GM18526 (cell line): ENCODE measurements around the gene PARM1.

Experiments used
- POLR2A ChIP-seq: IDR thresholded peaks from 3 replicates; pipeline ENCODE4 v1.6.1; 2011; ENCODE audit not compliant: insufficient read length; ENCODE audit errors: extremely low read depth

Gene PARM1

DNA sequence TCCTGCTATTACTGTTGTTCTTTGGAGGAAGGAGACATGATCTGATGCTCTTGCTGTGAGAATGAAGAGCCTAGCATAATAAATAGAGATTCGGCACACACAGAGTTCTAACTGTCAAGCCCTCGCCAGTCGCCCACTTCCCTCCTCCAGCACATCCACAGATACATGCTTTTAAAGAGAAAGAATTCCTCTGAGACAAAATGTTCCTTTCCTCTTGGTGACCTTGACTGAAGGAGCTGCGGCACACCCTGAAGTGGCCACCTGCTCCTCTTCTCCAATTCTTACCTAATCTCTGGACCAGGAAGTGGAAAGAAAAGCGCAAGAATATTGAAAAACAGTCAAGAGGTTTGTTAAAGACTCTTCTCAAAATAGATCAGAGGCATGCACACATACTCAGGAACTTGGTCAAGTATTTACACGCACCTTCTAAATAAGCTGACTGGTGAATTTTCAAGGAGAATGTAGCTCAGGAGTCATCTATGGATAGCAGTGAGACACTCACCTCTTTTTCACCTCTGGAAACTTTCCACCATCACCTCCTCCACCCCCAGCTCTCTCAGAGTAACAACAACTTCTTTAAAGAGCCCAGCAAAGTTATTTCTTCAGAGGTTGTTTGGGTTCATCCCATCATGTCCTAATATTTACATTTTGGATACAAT, 95.4 kb downstream of the PARM1 start:
- TF ChIP-seq POLR2A: no peak

DNA sequence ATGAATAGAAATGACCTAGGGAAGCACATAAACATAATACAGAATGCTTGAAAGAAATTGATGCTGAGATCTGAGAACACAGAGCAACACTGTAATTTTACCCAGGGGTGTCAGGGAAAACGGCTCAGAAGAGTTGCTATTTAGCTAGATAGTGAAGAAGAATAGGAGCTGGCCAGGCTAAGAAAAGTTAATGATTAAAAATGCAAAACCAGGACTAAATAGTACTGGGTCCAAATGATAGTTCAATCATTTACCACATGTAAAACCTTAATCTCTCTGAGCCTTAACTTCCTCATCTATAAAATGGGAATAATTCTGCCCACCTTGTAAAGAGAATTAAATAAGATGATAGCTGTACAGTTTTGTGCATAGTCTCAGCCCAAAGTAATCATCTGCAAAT, 97.1 kb downstream of the PARM1 start:
- TF ChIP-seq POLR2A: no peak

DNA sequence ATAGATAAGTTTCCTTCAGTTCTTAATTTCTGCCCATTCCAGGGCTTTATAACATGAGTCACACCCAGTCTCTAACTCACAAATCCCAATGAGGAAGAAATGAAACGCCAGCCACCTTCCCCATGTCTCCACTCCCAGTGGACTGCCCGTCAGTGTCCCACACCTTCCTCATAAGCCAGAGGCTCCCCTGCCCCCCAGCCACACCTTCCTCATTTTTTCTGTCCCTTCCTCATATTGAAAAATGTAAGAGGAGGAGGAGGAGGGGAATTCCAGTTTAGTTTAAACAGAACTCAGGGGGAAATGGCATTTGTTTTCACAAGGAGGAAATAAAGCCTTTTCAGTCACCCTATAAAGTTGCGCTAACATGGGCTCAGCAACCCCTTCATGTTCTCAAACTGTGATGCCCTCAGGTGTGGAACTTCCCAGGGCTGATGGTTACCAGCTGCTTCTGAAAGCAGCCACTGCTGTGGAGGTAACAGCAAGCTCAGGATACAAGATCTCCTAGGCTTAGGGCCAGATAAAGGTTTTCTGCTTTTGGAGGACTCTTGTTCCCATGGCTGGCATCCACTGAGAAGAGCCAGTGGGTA, 97.8 kb downstream of the PARM1 start:
- TF ChIP-seq POLR2A: no peak

DNA sequence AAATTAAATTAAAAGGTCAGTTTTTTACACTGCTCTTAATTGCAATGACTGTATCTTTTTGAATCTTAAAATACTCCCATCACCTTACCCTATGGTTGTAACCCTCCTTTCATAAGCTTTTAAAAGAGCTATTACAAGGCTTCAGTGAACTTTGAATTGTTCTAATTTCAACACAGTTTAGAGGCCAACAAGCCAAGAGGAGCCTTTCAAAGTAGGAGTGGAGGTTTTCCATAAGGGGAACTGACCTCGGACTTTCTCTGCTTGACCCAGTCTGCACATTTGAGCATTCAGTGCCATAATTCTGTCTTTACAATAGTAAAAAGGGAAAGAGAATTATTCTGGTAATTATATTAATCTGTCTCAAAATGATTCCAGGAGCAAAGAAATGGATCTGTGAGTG, 98.9 kb downstream of the PARM1 start:
- no peak for TF ChIP-seq POLR2A

DNA sequence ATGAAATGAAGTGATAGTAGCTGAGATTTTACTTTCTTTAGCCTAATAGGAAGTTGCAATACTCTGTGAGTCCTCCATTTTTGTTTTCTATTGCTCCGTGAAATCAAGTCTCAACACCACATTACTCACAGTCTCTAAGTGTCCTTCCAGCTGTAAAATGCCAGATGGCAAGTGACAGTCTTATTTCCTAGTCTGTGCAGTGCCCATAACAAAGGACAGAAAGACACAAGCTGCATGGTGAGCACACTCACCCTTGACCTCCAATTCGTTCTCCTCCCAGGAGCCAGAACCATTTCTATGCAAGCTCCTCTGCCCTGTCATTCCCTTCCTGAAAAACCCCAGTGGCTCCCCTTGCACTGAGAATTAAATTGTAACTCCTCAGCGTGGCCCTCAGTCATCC, 101.6 kb downstream of the PARM1 start:
- TF ChIP-seq POLR2A: no peak

DNA sequence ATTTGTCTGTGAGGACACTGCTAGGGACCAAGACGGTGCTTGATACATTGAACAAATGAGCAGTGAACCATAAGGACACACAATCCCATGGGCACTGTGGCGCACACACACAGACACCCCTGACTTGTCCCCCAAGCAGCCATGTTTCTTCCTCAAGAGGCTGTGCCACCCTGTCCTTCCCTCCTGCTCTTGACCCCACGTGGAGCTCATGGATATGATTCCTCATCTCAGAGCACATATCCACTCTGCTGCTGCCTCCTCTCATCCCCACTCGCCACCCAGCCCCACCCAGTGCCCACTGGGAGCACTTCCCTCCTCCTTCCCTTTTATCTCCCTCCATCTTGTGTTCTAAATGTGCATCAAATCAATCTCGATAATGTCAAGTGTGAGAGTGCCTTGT, 102.4 kb downstream of the PARM1 start:
- TF ChIP-seq POLR2A: no peak

DNA sequence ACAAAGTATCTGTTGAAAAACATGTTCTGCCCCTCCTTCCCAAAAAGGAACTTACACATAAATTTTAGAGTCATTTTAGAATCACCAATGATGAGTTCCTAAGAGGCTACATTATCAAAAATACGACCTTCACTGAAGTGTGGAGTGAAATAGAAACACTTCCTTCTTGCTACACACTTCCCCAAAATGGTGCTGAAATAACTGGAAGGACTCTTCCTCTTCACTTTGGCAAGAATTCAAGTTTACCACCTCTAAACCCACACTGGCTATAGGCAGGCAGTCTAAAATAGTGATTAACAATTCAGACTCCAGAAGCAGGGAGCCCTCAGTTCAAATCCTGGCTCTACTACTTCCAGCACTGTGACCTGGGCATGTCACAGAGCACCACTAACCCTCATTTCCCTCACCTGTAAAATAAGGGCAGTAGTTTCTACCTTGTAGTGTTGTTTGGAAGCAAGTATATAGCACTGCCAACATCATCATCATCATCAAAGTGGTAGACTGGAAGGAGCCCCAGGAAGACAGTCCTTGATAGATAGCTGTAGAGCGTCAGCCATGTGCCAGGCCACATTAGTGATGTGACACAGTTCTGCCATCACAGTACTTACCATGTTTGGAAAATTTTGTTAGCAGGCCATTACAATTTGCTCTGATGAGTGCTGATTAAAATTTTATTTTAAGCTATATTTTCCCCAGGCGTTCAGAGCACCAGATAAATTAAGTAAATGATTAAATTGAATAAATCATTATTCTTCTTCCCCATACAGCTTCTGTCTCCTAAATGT, 103.3 kb downstream of the PARM1 start:
- no peak for TF ChIP-seq POLR2A

DNA sequence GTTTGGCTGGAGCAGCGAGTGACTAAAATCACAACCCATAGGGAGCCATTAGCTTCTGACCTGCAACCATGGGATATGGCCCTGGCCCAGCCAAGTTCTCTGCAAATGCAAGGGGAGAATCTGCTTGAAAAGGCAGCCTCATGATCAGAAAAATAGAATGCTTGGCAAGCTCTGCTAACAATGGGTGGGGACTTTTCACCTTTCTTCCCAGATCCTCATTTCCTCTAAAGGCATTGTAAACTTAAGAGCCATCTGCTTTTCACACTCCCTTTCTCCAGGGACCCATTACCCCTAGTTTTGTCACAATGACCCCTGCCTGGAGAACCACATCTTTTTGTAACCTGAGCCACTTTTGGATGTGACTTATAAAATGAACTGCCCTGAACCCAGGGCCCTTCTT, 104.3 kb downstream of the PARM1 start:
- no peak for TF ChIP-seq POLR2A

DNA sequence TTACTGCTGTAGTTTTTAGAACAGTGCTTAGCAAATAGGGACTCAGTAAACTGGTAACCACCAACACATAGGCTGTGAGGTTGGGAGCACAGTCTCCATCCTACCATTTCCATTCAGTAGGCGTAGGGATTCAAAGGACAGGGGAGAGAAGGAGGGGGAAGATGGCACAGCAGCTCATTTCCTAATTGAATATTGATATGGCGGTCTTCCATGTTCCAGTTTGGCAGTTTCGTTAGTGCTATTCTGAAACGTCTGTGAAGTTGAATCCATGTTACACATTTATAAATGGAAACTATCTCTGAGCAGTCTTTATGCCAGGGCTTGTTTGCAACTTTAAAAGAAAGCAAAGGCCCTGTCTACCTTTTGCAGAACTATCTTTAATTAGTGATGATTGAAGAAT, 105.5 kb downstream of the PARM1 start:
- TF ChIP-seq POLR2A: no peak

DNA sequence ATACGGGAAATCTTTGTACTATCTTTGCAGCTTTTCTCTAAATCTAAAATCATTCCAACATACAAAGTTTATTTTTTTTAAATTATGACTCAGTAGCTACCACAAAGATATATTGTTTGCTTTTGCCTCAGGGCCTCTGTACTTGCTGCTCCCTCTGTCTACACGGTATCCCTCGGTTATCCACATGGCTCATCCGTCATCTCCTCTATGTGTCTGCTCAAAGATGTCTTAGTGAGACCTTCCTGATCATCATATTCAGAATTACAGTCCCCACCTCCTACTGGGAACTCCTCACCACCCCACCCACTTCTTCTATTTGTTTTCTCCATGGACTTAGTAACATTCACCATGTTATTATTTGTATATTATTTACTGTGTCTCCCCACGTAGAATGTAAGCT, 107.8 kb downstream of the PARM1 start:
- no peak for TF ChIP-seq POLR2A

DNA sequence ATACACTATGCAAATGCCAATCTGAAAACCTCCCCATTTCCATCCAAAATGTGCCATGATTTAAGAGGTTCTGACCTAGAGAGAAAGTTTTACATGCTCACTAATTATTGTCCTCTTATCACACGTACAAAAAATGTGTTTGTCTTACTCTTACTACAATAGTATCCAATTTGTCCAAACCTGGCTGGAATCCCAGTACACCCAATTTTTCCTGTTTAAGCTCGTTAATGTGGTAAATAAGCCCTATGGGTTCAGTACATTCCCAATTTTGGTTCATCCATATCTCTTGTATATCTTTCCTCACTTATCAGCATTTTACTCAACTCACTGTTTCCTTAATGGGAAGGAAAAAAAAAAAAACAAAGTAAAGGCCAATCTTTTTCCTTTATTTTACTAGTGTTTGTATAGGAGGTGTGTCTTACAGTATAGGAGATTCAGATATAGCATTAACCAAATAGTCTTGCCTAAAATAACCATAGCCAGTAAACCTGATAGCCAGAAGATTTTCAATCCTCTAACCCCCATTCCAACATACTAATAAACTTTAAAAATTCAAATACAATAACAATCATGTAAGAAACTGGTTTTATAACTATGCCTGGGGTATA, 109.8 kb downstream of the PARM1 start:
- TF ChIP-seq POLR2A: no peak

DNA sequence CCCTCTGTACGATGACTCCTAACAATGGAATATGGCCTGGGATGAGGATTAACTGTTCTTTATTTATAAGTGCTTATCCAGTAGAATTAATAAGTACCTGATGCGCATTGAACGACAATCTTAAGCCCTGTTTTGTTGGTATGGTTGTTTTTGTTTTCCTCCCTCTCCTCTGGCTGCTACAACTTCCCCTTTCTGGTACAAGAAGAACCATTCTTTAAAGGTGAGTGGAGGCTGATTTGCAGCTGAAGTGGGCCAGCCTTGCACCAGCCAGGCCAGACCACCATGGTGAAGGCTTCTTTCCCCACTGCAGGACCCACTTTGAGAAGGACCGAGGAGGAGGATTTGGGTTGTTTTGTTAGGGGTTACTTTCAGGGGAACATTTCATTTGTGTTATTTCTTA, 113.3 kb downstream of the PARM1 start:
- no peak for TF ChIP-seq POLR2A

DNA sequence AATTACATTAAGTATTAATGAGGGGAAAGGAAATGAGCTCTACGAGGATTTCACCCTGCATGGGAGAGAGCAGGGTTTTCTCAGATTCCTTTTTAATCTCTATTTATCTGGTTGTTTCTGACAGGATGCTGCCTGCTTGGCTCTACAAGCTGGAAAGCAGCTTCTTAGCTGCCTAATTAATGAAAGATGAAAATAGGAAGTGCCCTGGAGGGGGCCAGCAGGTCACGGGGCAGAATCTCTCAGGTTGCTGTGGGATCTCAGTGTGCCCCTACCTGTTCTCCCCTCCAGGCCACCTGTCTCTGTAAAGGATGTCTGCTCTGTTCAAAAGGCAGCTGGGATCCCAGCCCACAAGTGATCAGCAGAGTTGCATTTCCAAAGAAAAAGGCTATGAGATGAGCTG, 113.7 kb downstream of the PARM1 start:
- TF ChIP-seq POLR2A: no peak

DNA sequence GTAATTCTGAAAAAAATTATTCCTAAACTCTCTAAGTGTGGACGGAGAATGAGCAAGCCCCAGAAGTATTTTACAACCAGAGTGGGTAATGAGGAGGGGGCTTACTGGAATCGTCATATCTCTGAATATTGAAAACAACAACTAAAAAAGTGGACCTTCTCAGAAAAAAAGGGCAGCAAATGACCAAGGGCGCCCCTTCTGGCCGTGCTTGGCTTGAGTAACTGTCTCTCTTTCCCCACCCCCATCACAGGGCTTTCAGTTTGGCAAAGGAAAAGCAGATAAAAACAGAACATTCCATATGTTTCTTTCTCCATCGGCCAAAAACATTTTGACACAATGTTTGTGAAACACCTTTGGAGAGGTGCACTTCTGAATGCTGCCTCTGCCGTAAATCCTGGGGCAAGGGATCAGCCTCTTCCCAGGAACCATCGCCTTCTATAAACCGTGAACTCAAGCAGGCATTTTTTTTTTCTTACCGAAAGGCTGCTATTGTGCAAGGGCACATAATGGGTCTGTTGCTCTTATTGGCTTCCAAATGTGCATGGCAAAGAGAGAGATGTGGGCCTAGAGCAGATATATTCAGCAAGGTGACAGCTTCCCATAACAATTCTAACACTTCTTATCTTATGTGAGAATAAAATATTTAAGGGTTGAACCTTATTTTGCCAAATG, 115.4 kb downstream of the PARM1 start:
- no peak for TF ChIP-seq POLR2A

DNA sequence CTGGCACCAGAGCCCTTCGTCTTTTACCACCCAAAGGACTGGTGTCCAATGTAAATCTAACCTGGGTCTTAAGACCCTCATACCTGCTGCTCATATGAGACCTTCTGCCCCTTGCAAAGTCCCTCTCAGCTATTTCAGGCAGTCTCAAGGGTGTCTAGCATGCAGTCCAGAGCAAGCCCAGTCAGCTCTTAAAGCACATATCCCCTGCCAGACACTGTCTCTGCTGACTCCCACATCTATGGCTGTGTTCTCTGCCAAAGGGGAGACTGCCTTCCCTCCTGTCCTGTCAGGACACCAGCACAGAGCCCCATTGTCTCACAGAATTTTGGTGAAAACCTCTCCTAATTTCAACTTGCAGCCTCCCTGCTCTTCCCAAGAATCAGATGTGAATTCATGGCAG, 118.5 kb downstream of the PARM1 start:
- no peak for TF ChIP-seq POLR2A

DNA sequence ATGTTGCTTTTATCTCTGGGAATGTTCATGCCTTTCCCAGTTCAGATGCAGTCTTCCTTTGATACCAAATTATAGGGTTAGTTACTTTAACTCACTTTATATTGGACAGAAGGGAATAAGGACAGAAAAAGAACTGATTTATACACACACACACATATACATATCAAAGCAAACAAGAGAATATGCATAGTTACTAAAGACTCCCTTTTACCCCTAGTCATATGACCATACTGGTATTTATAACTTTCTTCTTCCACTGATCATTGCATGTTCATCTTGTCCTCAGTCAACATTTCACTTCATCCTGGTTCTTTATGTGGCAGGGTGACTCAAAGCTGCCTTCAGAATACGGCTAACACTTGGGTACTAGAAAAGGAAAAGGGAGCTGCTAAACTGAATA, 120.4 kb downstream of the PARM1 start:
- no peak for TF ChIP-seq POLR2A

DNA sequence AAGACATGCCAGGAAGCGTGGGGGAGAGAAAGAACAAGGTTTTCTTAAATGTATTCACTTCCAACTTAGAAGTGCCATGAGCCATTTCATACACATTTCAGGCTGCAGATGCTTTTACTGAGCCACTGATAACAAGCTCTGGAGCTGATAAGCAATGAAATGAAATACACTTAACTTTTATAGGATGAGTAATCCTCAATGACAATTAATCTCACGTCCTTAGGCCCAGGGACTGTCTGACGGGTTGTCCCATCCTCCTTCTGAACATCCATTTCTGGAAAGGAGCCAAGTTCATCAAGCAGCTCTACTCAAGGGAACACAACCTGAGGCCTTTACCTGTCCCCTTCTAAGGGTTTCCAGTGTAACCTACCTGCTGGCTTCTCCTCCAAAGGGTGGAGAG, 121.2 kb downstream of the PARM1 start:
- no peak for TF ChIP-seq POLR2A
